GM12865 (cell line): ENCODE measurements around the gene CTSS.

Experiments used
- DNase-seq: peaks from one replicate; pipeline ENCODE4 v3.0.0; 2010; ENCODE audit warnings: low read depth
- H3K4me3 ChIP-seq: 2 replicates; pipeline ENCODE4 v1.5.1; 2011; ENCODE audit warnings: mild to moderate bottlenecking, low read depth, low read length, control low read depth
- CTCF ChIP-seq: IDR thresholded peaks from 2 replicates; pipeline ENCODE4 v1.5.1; 2011; ENCODE audit warnings: low read length, control low read depth, low read depth, inconsistent platforms; ENCODE audit not compliant: insufficient read depth; ENCODE audit errors: missing control alignments

CTSS gene

GRCh38 chr1:150686275-150686674, 79.3 kb downstream of the CTSS start:
- H3K4me3 ChIP-seq = no peak overlapping the region
- no peak for DNase-seq
- no peak for TF ChIP-seq CTCF

DNA sequence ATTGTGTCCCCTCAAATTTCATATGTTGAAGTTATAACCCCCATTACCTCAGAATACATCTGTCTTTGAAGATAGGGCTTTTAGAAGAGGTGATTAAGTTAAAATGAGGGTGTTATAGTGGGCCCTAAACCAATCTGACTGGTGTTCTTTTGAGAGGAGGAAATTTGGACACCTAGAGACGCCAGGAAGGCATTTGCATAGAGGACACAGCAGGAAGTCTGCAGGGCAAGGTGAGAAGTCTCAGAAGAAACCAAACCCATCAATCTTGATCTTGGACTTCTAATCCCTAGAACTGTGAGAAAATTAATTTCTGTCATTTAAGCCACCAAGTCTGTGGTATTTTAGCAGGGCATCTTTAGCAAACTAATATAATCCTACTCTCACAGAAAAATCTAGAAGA, 81.7 kb downstream of the CTSS start:
- no peak overlapping the region for H3K4me3 ChIP-seq
- peak; percentile 53 for DNase-seq
- no peak for TF ChIP-seq CTCF
